Measurements from ENCODE around the gene KCNMA1.

The KCNMA1 gene

GRCh38 chr10:76911184-76911583, 726.4 kb downstream of the KCNMA1 start:
- no peak overlapping the region for H3K4me3 ChIP-seq (ENCODE audit: control insufficient read depth, low read depth, low read length)
- DNase-seq (ENCODE audit: low read depth), result no peak
- TF ChIP-seq CTCF (IDR thresholded peaks at IDR 0.05; ENCODE audit: control insufficient read depth, insufficient read depth, low read depth, low read length, missing control alignments), result no peak

- TF ChIP-seq CTCF (IDR thresholded peaks at IDR 0.05; ENCODE audit: control insufficient read depth, insufficient read depth, low read depth, low read length, missing control alignments), result no peak
- no peak for DNase-seq (ENCODE audit: low read depth)
- no peak overlapping the region for H3K4me3 ChIP-seq (ENCODE audit: control insufficient read depth, low read depth, low read length)
Observed at GRCh38 chr10:76910184-76910962, 727.2 kb downstream of the KCNMA1 start.

- TF ChIP-seq CTCF (IDR thresholded peaks at IDR 0.05; ENCODE audit: control insufficient read depth, insufficient read depth, low read depth, low read length, missing control alignments), result no peak
- no peak overlapping the region for H3K4me3 ChIP-seq (ENCODE audit: control insufficient read depth, low read depth, low read length)
- DNase-seq (ENCODE audit: low read depth), result no peak
Observed at GRCh38 chr10:76906256-76906655, 731.4 kb downstream of the KCNMA1 start.

GRCh38 chr10:76905251-76905650, 732.4 kb downstream of the KCNMA1 start:
- TF ChIP-seq CTCF (IDR thresholded peaks at IDR 0.05; ENCODE audit: control insufficient read depth, insufficient read depth, low read depth, low read length, missing control alignments), result no peak
- H3K4me3 ChIP-seq (ENCODE audit: control insufficient read depth, low read depth, low read length), result no peak overlapping the region
- DNase-seq (ENCODE audit: low read depth), result no peak

- no peak for TF ChIP-seq CTCF (IDR thresholded peaks at IDR 0.05; ENCODE audit: control insufficient read depth, insufficient read depth, low read depth, low read length, missing control alignments)
- no peak for DNase-seq (ENCODE audit: low read depth)
- H3K4me3 ChIP-seq (ENCODE audit: control insufficient read depth, low read depth, low read length), result no peak overlapping the region
Observed at GRCh38 chr10:76903387-76903945, 734.1 kb downstream of the KCNMA1 start.

GRCh38 chr10:76902949-76903348, 734.7 kb downstream of the KCNMA1 start:
- peak; percentile 4 for TF ChIP-seq CTCF (IDR thresholded peaks at IDR 0.05; ENCODE audit: control insufficient read depth, insufficient read depth, low read depth, low read length, missing control alignments)
- no peak for DNase-seq (ENCODE audit: low read depth)
- no peak overlapping the region for H3K4me3 ChIP-seq (ENCODE audit: control insufficient read depth, low read depth, low read length)
